Adrenal gland (tissue), 12 donors: ENCODE data around the gene COPRS. TPM values are rescaled to one million over a fixed set of nuclear protein-coding genes. Genes with fewer than 3 reads are reported as not detected.
A peak's percentile ranks its signal among the peaks of the same experiment; 100 is the strongest.

Experiments used
- DNase-seq, 7 donors: peaks; one replicate each; pipeline ENCODE4 v3.0.0-alpha.2; 2019 to 2020
- H3K27ac ChIP-seq, 5 donors: fragments of 200-600 bp; sonication (generic) in 4 of 5; 1 replicate in 3 of 5; 2 replicates in 2 of 5; pipeline versions ENCODE4 v1.5.1 to v1.8.0; 2016 to 2020; ENCODE audit warnings: mild to moderate bottlenecking in 1 of 5
- H3K27me3 ChIP-seq: fragments of 200-600 bp; 2 replicates; pipeline ENCODE4 v1.8.0; 2021
- H3K36me3 ChIP-seq, 2 donors: fragments of 200-600 bp; replicated peaks in 1 of 2; 1 replicate in 1 of 2; 2 replicates in 1 of 2; pipeline versions ENCODE4 v1.5.1 to v1.8.0; 2018 to 2022
- H3K4me1 ChIP-seq, 2 donors: fragments of 200-600 bp; replicated peaks in 1 of 2; 1 replicate in 1 of 2; 2 replicates in 1 of 2; pipeline versions ENCODE4 v1.5.1 to v1.8.0; 2018 to 2021
- H3K4me3 ChIP-seq, 4 donors: fragments of 200-600 bp; sonication (generic) in 3 of 4; one replicate each; pipeline ENCODE4 v1.5.1; 2016 to 2018
- H3K9me3 ChIP-seq, 3 donors: fragments of 200-600 bp; sonication (generic) in 1 of 3; replicated peaks in 1 of 3; 1 replicate in 2 of 3; 2 replicates in 1 of 3; pipeline versions ENCODE4 v1.5.1 to v1.8.0; 2016 to 2021
- CTCF ChIP-seq, 6 experiments: fragments of 450-650 bp in 4 of 6; fragments of 200-600 bp in 2 of 6; sonication (generic) in 1 of 6; IDR thresholded peaks; 1 replicate in 5 of 6; 2 replicates in 1 of 6; pipeline versions ENCODE4 v1.5.1 to v1.8.0; 2016 to 2021; ENCODE audit warnings: antibody characterized with exemption in 6 of 6, mild to moderate bottlenecking in 2 of 6, moderate library complexity in 1 of 6
- POLR2A ChIP-seq, 2 donors: fragments of 450-650 bp; IDR thresholded peaks; one replicate each; pipeline ENCODE4 v1.6.1; 2017; ENCODE audit warnings: antibody characterized with exemption in 2 of 2, mild to moderate bottlenecking in 2 of 2, moderate library complexity in 1 of 2
- WGBS, 4 donors: extraction: QIAGEN DNeasy Blood & Tissue Kit in 2 of 4; methylation state at CpG; one replicate each; pipeline versions ENCODE4 v1.1.5 to v1.1.7; 2013 to 2017; 5-methylcytosine and 5-hydroxymethylcytosine counted together
- intact Hi-C, 2 donors: fragments of 100-400 bp; cut with DNase I; formaldehyde crosslinking; loops; one replicate each; pipeline versions ENCODE4 v1.14.1 to v1.15.0; 2022 to 2023
- polyA plus RNA-seq, 3 donors: library from polyadenylated mRNA; stranded (reverse); fragments of 200-250 nt in 2 of 3; fragments of 350-450 nt in 1 of 3; fragmentation: Illumina TruSeq in 1 of 3; extraction: RNeasy Lipid Tissue Mini Kit (QIAGEN cat#74804) in 1 of 3; gene quantifications; one replicate each; pipeline ENCODE4 v1.2.3, GENCODE V29; 2013 to 2014
- total RNA-seq, 9 donors: library from RNA; depleted of rRNA in 4 of 9; stranded (reverse); fragments of >200 nt in 4 of 9; fragments of 120-200 nt in 1 of 9; fragmentation: NEBNext Ultra II Directional in 1 of 9; extraction: Animal tissue kit (Norgen Biotek cat#: 25700) in 1 of 9; gene quantifications; one replicate each; pipeline versions ENCODE4 v1.1.0 to v1.2.4, GENCODE V29; 2013 to 2023
- donor health status: healthy with polysubstance abuse.
- donor health status: Bipolar disorder and iron deficiency.
- donor health status: DM: yes; HTN: yes; CAD: no.
- donor health status: DM: no; HTN: no; CAD: no.
- donor health status: DM: no; HTN: no; CAD: no.
- donor health status: DM: yes; HTN: yes; CAD: no.

COPRS gene
- total and polyA plus RNA-seq, 12 donors = 31.0 to 126 (median 50.8) TPM

- 45 to 60% (median 57%) methylated on average over 3 of the region's 3 CpGs for WGBS, 4 donors
- no peak for TF ChIP-seq CTCF (IDR thresholded peaks at IDR 0.05)
- TF ChIP-seq POLR2A (IDR thresholded peaks at IDR 0.05) = no peak
- no peaks in the 10 kb centered on the region for H3K9me3 ChIP-seq
- peaks cover 11 to 15% of the 10 kb centered on the region in 2 donors for H3K4me1 ChIP-seq
- H3K27me3 ChIP-seq = no peaks in the 10 kb centered on the region
- no peak overlapping the region for H3K4me3 ChIP-seq
- H3K36me3 ChIP-seq = no peaks in the 10 kb centered on the region
- H3K27ac ChIP-seq = no peak overlapping the region
- intact Hi-C loops = no loop called here
- DNase-seq = no peak
Observed at GRCh38 chr17:31845291-31845690, 13.8 kb downstream of the COPRS start.

GRCh38 chr17:31843070-31843745 lies 15.8 kb downstream of the COPRS start:
- Histone ChIP-seq H3K27ac (peak overlapping the region in 2 of 5 donors; percentile 24 to 49), H3K4me1 (peaks cover 11 to 15% of the 10 kb centered on the region in 2 donors), H3K27me3 (no peaks in the 10 kb centered on the region), H3K9me3 (no peaks in the 10 kb centered on the region), H3K4me3 (peak overlapping the region in 1 of 4 donors; percentile 15), H3K36me3 (no peaks in the 10 kb centered on the region)
- DNase-seq = peak; percentile 69 to 86 (median 84)
- intact Hi-C loops = loop anchor here (2.0 to 5.0 kb wide), 4 partner anchors 284 to 406 kb away; no protein-coding TSS in a partner anchor
- no peak for TF ChIP-seq POLR2A (IDR thresholded peaks at IDR 0.05)
- no peak for TF ChIP-seq CTCF (IDR thresholded peaks at IDR 0.05)
- 25 to 39% (median 34%) methylated on average over 6 to 8 of the region's 8 CpGs for WGBS, 4 donors

- peak overlapping the region in 1 of 4 donors; percentile 15 for H3K4me3 ChIP-seq
- peak overlapping the region in 2 of 5 donors; percentile 24 to 49 for H3K27ac ChIP-seq
- H3K4me1 ChIP-seq = peaks cover 11 to 15% of the 10 kb centered on the region in 2 donors
- H3K27me3 ChIP-seq = no peaks in the 10 kb centered on the region
- H3K9me3 ChIP-seq = no peaks in the 10 kb centered on the region
- DNase-seq = peak; percentile 61 to 86 (median 69)
- 14 to 20% (median 15%) methylated on average over 13 to 22 of the region's 22 CpGs for WGBS, 4 donors
- H3K36me3 ChIP-seq = no peaks in the 10 kb centered on the region
- TF ChIP-seq POLR2A (IDR thresholded peaks at IDR 0.05) (no peak), CTCF (IDR thresholded peaks at IDR 0.05) (peak; percentile 94 to 98 (median 96))
- intact Hi-C loops = loop anchor here (2.0 to 5.0 kb wide), 4 partner anchors 284 to 406 kb away; no protein-coding TSS in a partner anchor
Observed at GRCh38 chr17:31842195-31843069, 16.6 kb downstream of the COPRS start.

GRCh38 chr17:31841850-31842194 lies 17.2 kb downstream of the COPRS start:
- intact Hi-C loops = loop anchor here (2.0 to 5.0 kb wide), 4 partner anchors 283 to 405 kb away; no protein-coding TSS in a partner anchor
- H3K4me1 ChIP-seq = peaks cover 11 to 15% of the 10 kb centered on the region in 2 donors
- H3K27me3 ChIP-seq = no peaks in the 10 kb centered on the region
- H3K36me3 ChIP-seq = no peaks in the 10 kb centered on the region
- 58 to 67% (median 64%) methylated on average over 5 of the region's 5 CpGs for WGBS, 4 donors
- H3K27ac ChIP-seq = no peak overlapping the region
- H3K9me3 ChIP-seq = no peaks in the 10 kb centered on the region
- no peak for TF ChIP-seq CTCF (IDR thresholded peaks at IDR 0.05)
- no peak for TF ChIP-seq POLR2A (IDR thresholded peaks at IDR 0.05)
- H3K4me3 ChIP-seq = no peak overlapping the region
- DNase-seq = no peak
